ENCODE results near the gene UBASH3B. TPM values are rescaled to one million over a fixed set of nuclear protein-coding genes. Genes with fewer than 3 reads are reported as not detected.

Gene UBASH3B
- total RNA-seq, 2 experiments from 2014 or later: 54.7 to 73.0 TPM

- no peaks in the 10 kb centered on the region for H3K9me3 ChIP-seq (ENCODE audit: low read length)
- no peaks in the 10 kb centered on the region for H4K20me1 ChIP-seq (ENCODE audit: insufficient read depth, low read length)
- no peak; the same call in 1 of the 2 replicates for TF ChIP-seq EZH2phosphoT487 (IDR thresholded peaks at IDR 0.05; ENCODE audit: borderline replicate concordance, low read depth, low read length)
- TF ChIP-seq, protein P1, sequence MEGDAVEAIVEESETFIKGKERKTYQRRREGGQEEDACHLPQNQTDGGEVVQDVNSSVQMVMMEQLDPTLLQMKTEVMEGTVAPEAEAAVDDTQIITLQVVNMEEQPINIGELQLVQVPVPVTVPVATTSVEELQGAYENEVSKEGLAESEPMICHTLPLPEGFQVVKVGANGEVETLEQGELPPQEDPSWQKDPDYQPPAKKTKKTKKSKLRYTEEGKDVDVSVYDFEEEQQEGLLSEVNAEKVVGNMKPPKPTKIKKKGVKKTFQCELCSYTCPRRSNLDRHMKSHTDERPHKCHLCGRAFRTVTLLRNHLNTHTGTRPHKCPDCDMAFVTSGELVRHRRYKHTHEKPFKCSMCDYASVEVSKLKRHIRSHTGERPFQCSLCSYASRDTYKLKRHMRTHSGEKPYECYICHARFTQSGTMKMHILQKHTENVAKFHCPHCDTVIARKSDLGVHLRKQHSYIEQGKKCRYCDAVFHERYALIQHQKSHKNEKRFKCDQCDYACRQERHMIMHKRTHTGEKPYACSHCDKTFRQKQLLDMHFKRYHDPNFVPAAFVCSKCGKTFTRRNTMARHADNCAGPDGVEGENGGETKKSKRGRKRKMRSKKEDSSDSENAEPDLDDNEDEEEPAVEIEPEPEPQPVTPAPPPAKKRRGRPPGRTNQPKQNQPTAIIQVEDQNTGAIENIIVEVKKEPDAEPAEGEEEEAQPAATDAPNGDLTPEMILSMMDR (conservative IDR thresholded peaks at IDR 0.05; ENCODE audit: low read length): peak; percentile 99
- H3K4me2 ChIP-seq (ENCODE audit: low read length): no peak overlapping the region
- no peaks in the 10 kb centered on the region for H3K79me2 ChIP-seq (ENCODE audit: insufficient read depth, low read depth, low read length)
- no peak overlapping the region for H2AFZ ChIP-seq (ENCODE audit: low read length)
- H3K36me3 ChIP-seq (ENCODE audit: insufficient read depth, low read length): no peaks in the 10 kb centered on the region
- intact Hi-C loops (cut with micrococcal nuclease; ENCODE audit: unreplicated experiment): loop anchor here (1.0 to 2.0 kb wide), 2 partner anchors 159 to 190 kb away; no protein-coding TSS in a partner anchor
- CTCF ChIA-PET (ENCODE audit: unreplicated experiment): interaction anchor here (0.8 kb wide), 1 partner anchor 37 kb away, joined by 3 read pairs; no protein-coding TSS in a partner anchor
- no peak overlapping the region for H3K27ac ChIP-seq (ENCODE audit: low read depth, low read length, poor library complexity, severe bottlenecking)
- no peaks in the 10 kb centered on the region for H3K9me2 ChIP-seq (ENCODE audit: insufficient read depth, low read length)
- peak; percentile 51 for DNase-seq (ENCODE audit: low spot score)
- no TSS peak for BruUV-seq (replicated peaks)
- POLR2A ChIA-PET: interaction anchor here (0.7 to 1.2 kb wide), 4 partner anchors 42 to 284 kb away, joined by 3 read pairs; no protein-coding TSS in a partner anchor
- H3K4me1 ChIP-seq (ENCODE audit: insufficient read depth, low read length, poor library complexity, severe bottlenecking): no peaks in the 10 kb centered on the region
- no peak overlapping the region for H3K4me3 ChIP-seq (ENCODE audit: low read depth, low read length, poor library complexity, severe bottlenecking)
These were observed 208.3 kb downstream of the UBASH3B start for GRCh38 chr11:122863704-122864326.

Small RNA genes within 50 kb of the gene (small RNA-seq; reads per million reads assigned to genes)
- gene RF01210: not detected

Other genes with a start within 250 kb of the UBASH3B start
- gene CRTAM, start 182.8 kb downstream of the UBASH3B start, total RNA-seq (2014; rRNA removed; shearing (Covaris generic)): not detected in 2 replicates
- gene CRTAM, start 182.8 kb downstream of the UBASH3B start, total RNA-seq (2022): not detected in 2 replicates
- not detected in 2 replicates for gene JHY, start 227.0 kb downstream of the UBASH3B start, total RNA-seq (2014; rRNA removed; shearing (Covaris generic))
- gene JHY, start 227.0 kb downstream of the UBASH3B start, total RNA-seq (2022): not detected in 2 replicates

Measured in OCI-LY7 (cell line).